GM18526 (cell line): ENCODE results near the gene TMPRSS11A.

ENCODE experiments used
- POLR2A ChIP-seq: IDR thresholded peaks from 3 replicates; pipeline ENCODE4 v1.6.1; 2011; ENCODE audit not compliant: insufficient read length; ENCODE audit errors: extremely low read depth

TMPRSS11A gene

GRCh38 chr4:67928546-67928945, 34.7 kb downstream of the TMPRSS11A start:
- no peak for TF ChIP-seq POLR2A

DNA sequence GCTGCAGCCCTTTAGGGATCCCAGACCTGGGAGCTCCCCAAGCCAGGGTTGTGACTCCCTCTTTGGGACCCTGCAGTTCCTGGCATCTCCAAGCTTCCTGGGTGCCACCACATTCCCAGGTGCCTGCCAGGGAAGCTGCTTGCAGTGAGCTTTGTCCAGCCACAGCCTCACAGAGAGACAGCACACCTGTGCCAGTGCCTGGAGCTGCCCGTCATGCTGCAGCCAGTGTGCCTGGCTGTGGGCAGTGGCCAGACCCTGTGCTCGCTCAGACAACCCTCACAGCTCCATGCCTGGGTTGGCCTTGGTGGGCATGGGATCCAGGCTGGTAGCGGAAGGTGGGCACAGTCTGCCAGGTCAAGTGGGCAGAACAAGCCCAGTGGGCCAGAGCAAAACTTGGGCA, 36.0 kb downstream of the TMPRSS11A start:
- no peak for TF ChIP-seq POLR2A

DNA sequence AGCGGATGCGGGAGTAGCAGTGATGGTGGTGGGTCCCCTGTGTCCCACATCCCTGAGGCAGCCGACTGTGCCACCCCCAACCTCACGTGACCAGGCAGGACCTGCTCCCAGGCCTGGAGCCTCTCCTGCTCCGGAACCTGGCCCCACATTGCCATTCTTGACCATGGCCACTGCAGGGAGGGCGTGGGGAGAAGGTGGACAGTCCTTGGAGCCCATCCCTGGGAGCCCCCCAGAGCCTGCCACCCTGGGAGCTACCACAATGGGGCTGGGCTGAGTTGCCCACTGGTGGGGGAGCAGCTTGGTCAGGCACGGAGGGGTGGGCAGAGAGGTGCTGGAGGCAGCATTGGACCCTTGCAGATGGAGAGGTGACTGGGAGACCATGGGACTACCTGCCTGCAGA, 36.8 kb downstream of the TMPRSS11A start:
- TF ChIP-seq POLR2A: no peak

GRCh38 chr4:67922697-67923096, 40.6 kb downstream of the TMPRSS11A start:
- TF ChIP-seq POLR2A: no peak

DNA sequence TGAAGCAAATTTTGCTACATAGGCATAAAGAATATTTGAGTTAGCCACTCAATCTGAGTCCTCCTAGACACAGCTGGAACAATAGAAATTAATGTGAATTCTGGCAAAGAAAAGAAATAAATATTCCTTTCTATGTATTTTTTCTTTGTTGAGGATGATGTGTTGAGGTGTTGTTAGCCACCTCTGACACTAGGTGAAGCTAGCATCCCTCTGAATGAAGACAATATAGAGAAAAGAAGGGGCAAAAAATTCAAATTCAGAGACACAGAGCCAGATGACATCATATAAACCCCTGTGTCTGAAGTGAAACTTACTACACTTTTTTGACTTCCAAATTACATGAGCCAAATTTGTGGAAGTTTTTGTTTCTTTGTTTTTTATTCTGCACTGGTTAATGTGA, 44.9 kb downstream of the TMPRSS11A start:
- TF ChIP-seq POLR2A: no peak

GRCh38 chr4:67915400-67915966, 47.8 kb downstream of the TMPRSS11A start:
- no peak for TF ChIP-seq POLR2A

- TF ChIP-seq POLR2A: no peak
These were observed 51.2 kb downstream of the TMPRSS11A start for GRCh38 chr4:67912080-67912479.

DNA sequence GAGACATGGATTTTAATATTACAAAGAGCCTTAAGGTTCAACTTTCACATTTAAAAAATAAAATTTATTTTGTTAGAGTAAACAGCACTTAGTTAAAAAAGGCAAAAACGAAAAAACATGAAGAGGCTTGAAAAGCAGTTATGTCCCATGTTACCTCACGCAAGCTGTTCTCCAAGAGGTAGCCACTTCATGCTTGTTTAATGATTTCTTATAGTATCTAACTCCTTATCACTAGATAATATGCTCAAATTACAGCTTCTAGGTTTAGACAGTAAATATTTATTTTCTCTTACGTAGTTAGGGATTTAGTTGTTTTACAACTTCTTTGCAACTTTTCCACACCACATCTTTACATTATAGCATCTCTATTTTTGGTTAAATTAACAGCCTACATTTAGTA, 51.7 kb downstream of the TMPRSS11A start:
- TF ChIP-seq POLR2A: no peak

DNA sequence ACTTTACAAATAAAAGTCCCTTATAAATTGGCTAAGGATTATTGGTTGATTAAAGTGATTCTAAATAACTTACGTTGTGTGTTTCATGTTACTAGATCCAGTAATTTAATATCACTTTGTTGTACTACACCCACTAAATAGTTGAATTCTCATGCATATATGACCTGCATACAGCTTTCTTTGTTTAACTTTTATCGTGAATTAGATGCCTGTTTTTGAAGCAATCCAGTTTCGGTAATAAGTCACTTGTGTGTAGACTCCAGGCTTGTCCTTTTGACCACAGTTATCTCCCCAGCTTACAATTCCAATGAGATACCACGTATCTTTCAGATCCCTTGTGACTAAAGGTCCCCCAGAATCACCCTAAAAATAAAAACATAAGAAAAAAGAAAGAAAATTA, 52.2 kb downstream of the TMPRSS11A start:
- TF ChIP-seq POLR2A: no peak

DNA sequence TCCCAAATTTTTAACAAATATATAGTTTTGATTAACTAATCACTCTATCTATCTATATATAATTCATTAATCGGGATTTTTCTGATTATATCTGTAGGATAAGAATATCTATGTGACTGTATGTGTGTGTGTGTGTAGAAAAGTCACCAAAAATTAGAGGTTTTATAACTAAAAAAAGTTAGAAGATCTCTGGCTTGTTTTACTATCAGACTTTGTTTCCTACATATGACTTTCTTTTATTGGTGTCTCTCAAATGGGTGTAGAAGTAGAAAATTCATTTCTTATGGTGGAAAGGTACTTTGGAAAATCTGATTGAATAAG, 52.7 kb downstream of the TMPRSS11A start:
- no peak for TF ChIP-seq POLR2A

DNA sequence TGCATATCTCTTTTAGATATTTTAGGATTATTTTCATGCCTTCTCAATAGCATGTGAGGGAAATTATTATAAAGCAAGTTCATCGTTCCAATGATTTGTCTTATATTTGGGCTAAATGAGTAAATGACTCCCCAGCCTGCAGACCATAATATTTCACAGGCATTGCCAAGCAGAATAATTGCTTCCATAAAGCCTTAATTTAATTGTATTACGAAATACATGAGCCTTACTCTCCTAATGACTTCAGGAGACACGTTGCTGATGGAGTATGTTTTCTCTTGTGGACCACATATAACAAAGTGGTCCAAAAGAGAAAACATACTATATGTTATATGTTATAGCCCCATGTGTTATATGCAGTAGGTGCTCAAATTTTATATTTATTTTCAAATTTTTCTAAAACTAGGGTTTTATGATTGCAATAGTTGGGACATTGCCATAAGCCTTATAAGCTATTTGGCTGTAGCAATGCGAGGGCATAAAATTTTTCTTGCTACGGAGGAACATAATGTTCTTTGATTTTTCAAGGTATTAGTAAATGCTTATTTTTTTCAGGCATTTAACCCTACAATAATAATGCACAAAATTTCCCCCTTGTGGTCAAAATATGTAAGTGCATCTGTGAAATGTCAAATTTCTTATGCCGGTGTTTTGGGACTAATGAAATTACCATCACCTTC, 53.2 kb downstream of the TMPRSS11A start:
- TF ChIP-seq POLR2A: no peak

- TF ChIP-seq POLR2A: no peak
These were observed 55.6 kb downstream of the TMPRSS11A start for GRCh38 chr4:67907650-67908049.

DNA sequence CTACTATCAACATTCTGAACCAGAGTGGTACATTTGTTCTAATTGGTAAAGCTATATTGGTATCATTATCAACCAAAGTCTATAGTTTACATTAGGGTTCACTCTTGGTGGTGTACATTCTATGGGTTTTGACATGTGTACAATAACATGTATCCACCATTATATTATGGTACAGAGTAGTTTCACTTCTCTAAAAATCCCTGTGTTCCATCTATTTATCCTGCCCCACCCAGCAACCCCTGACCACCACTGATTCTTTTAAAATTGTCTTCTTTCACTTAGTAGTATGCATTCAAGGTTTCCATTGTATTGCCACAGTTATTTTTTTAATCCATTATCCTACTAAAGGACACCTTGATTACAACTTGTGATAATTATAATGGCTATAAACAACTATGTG, 64.2 kb downstream of the TMPRSS11A start:
- TF ChIP-seq POLR2A: no peak

GRCh38 chr4:67897686-67898085, 65.6 kb downstream of the TMPRSS11A start:
- no peak for TF ChIP-seq POLR2A

DNA sequence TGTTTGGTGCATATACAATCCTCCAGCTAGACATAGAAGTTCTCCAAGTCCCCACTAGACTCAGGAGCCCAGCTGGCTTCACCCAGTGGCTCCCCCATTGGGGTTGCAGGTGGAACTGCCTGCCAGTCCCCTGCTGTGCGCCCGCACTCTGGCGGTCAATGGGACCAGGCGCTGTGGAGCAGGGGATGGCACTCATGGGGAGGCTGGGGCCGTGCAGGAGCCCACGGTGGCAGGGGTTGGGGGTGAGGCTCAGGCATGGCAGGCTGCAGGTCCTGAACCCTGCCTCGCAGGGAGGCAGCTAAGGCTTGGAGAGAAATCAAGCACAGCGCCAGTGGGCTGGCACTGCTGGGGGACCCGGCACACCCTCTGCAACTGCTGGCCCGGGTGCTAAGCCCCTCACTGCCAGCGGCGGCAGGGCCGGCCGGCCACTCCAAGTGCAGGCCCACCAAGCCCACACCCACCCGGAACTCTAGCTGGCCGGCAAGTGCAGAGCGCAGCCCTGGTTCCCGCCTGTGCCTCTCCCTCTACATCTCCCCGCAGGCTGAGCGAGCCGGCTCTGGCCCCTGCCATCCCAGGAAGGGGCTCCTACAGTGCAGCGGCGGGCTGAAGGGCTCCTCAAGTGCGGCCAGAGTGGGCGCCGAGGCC, 66.8 kb downstream of the TMPRSS11A start:
- no peak for TF ChIP-seq POLR2A

GRCh38 chr4:67894659-67895058, 68.6 kb downstream of the TMPRSS11A start:
- no peak for TF ChIP-seq POLR2A

GRCh38 chr4:67892905-67893304, 70.4 kb downstream of the TMPRSS11A start:
- TF ChIP-seq POLR2A: no peak
